GM19395 (cell line): Measurements from ENCODE around the gene PARN.
"Not testable (repeated sequence)": the region's sequence is repeated elsewhere in the genome, so short reads cannot be mapped to it uniquely, and the experiment has no call there.

Source experiments
- ATAC-seq: cut with Tn5 transposase; IDR thresholded peaks from one replicate; pipeline ENCODE4 v1.9.1; 2021; ENCODE audit warnings: mild to moderate bottlenecking, moderate library complexity; ENCODE audit not compliant: unreplicated experiment

PARN gene, protein sequence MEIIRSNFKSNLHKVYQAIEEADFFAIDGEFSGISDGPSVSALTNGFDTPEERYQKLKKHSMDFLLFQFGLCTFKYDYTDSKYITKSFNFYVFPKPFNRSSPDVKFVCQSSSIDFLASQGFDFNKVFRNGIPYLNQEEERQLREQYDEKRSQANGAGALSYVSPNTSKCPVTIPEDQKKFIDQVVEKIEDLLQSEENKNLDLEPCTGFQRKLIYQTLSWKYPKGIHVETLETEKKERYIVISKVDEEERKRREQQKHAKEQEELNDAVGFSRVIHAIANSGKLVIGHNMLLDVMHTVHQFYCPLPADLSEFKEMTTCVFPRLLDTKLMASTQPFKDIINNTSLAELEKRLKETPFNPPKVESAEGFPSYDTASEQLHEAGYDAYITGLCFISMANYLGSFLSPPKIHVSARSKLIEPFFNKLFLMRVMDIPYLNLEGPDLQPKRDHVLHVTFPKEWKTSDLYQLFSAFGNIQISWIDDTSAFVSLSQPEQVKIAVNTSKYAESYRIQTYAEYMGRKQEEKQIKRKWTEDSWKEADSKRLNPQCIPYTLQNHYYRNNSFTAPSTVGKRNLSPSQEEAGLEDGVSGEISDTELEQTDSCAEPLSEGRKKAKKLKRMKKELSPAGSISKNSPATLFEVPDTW

DNA sequence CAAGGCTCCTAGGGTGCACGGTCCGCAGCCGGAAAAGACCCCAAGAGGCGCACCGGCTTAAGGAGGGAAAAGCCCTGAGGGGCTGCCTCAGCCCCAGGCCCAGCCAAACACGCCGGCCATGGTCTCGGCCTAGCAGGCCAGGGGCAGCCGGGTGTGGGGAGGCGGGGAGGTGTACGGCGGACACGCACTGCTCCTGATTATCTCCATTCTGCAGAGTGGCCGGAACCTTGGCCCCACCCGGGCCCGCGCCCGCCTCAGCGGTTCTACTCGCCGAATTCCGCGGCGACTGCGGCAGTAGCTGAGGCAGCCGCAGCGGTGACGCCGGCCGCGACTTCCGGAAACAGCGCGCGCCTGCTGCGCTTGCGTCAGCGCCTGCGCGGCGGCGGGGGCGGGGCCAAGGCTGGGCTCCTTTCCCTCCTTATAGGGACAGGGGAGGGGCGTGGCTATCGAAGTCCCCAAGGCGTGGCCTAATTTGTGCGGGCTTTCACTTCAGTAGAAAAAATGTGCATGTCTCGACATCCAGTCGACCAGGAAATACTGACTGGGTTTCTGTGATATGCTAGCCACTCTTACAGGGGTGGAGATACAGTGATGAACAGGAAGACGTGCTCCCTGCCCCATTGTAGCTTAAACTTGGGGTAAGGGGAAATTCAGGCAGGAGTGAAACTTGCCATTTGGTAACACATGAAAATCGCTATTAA, at the start of gene PARN:
TSS of gene PARN (minus strand) at position 342 of the 701 bp plus-strand sequence. CDS start at position 207, 135 bp downstream.
- ATAC-seq, result peak; percentile 44

DNA sequence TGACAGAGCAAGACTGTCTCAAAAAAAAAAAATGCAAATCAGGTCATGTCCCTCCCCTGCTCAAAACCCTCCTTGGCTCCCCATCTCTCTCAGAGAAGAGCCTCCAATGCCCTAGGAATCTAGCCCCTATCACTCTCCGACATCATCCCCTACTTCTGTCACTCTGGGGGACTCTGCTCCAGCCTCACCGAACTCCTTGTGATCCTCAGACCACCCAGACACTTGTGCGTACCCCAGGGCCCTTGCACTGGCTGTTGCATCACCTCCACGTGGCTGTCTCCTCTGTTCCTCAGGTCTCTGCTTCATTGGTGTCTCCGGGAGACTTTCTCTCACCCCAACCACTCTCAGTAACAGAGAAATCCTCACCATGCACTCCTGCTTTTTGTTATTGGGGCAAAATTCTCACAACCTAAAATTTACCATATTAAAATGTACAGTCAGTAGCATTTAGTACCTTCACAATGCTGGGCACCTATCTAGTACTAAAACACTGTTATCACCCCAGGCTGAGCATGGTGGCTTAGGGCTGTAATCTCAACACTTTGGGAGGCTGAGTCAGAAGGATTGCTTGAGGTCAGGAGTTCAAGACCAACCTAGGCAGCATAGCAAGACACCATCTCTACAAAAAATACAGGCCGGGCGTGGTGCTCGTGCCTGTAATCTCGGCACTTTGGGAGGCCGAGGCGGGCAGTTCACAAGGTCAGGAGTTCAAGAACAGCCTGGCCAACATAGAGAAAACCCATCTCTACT, 48.9 kb upstream of the PARN start:
- ATAC-seq, result no peak

DNA sequence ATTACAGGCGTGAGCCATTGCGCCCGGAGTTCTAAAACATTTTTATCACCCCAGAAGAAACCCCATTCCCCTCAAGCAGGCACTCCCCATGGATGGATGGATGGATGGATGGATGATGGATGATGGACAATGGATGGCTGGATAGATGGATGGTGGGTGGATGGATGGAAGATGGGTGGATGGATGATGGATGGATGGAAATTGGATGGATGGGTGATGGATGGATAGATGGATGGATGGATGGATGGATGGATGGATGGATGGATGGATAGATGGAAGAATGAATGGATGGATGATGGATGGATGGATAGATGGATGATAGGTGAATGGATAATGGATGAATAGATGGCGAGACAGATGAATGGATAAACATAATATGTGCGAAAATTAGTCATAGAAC, 47.6 kb upstream of the PARN start:
- ATAC-seq, result no peak

DNA sequence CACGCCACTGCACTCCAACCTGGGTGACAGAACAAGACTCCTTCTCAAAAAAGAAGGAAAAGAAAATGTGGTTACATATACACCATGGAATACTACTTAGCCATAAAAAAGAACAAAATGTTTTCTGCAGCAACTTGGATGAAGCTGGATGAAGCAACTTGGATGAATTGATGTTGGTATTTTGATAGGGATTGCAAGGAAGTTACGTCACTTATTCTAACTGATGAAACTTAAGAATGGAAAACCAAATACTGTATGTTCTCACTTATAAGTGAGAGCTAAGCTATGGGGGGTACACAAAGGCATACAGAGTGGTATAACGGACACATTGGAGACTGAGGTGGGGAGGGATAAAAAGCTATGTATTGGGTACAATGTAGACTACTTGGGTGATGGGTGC, 46.6 kb upstream of the PARN start:
- ATAC-seq, result no peak

DNA sequence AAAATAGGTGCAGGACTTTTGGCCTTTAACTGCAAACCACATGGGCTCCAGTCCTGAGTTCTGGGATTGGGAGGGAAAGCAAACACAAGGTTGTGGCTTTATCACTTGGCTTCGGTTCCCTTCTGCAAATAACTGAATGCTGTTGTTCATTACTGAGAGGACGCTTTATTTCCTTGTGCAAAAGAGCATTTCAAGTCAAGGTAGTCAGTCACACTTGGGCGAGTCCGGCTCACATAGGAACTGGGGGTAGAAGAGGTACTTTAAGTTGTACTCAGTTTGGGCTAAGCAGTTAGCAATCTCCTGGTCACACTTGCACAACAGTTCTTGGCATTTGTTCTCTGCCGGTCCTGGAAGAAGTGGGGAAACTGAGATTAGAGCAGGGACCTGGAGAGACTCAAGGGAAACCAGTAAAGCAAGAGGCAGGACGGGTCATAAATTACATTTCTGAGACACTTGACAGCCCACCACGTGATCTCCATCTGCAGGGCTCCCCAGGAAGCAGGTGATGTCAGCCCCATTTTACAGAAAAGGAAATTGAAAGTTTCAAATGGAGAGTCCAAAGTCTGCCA, 42.4 kb upstream of the PARN start:
- ATAC-seq, result peak; percentile 68

DNA sequence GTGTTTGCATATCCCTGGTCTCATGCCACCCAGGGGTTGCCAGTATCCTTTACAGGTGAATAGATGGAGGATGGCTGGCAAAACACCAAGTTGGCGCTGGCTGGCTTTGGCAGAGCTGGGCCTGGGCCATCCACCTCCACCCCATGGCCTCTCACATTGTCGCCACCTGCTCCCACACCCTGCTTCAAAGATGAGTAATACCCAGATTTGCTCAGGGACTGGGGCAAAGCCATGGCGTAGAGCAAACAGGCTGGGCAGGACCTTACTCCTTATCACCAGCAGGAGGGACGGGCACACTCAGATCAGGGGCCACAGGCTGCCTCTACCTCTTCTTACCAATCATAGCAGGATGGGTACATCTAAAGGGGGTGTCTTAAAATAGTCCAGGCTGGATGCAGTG, 39.7 kb upstream of the PARN start:
- ATAC-seq, result no peak

DNA sequence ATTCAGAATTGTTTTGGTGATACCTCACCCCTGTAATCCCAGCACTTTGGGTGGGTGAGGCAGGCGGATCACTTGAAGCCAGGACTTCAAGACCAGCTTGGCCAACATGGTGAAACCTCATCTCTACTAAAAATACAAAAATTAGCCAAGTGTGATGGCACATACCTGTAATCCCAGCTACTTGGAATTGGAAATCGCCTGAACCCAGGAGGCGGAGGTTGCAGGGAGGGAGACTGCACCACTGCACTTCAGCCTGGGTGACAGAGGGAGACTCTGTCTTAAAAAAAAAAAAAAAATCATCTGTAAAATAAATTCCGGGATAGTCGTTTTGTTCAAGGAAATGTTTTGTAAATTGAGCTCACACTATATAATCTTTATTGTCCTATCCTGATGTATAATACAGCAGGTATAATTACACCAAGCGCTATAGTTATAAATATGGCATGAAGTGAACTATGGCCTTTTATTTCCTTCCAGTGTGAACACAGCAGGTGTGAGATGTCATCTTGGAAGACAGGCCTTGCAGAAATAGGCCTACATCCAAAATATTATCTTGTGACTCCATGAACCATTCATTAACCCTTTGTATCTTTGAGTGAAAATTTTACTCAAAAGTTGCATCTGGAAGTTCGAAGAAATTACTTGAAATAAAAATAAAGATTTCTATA, 38.6 kb upstream of the PARN start:
- ATAC-seq, result no peak

DNA sequence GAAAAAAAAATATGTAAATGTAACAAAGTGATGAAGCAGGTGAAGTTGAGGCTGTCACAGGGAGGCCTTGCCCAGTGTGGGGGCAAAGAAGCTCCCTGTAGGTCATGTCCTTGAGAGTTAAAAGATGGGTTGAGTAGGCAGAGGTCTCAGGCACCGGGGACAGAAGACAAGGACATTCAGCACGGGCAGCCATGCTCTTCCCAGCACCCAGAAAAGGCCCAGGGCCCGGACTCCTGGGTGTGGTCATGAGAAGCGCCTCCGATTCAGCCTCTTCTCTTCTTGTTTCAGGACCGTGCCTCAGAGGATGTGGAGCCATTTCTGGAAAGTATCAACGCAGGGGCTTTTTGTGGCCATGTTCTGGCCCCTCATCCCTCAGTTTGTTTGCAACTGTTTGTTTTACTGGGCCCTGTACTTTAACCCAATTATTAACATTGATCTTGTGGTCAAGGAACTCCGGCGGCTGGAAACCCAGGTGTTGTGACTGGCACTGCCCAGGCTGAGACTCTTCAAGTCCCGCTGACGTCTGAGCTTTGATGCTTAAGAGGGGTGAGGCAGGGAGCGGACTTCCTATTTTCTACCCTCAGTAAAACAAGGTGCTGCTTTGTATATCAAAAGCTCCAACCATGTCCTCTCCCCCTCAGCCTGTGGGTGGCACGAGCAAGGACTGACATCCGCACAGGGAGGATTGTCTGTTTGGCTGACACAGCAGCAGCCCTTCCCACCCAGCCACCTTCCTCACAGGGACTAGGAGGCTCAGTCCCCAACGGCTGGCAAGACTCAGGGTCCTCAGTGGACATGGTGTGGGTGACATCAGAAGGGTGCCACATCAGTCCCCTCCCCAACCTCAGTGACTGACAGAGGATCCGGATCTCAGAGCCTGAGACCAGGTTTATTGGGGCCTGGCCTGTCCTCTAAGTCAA, 37.5 kb upstream of the PARN start:
- ATAC-seq, result no peak

DNA sequence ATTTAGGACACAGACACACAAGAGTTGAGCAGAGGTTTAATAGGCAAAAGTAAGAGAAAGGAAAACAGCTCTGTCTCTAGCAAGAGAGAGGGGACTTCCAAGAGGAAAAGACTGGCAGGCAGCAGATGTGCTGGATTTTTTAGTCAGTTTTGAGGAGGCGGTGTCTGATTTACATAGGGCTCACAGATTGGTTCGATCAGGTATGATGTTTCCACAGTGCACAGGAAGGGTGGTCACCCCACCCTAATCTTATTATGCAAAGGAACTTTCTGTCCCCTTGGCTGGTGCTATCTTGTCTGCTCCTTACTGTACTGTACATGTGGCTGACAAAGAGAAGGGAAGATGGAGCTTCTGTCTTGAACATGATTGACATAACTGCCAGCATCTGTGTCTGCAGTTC, 28.0 kb upstream of the PARN start:
- ATAC-seq, result peak; percentile 63

DNA sequence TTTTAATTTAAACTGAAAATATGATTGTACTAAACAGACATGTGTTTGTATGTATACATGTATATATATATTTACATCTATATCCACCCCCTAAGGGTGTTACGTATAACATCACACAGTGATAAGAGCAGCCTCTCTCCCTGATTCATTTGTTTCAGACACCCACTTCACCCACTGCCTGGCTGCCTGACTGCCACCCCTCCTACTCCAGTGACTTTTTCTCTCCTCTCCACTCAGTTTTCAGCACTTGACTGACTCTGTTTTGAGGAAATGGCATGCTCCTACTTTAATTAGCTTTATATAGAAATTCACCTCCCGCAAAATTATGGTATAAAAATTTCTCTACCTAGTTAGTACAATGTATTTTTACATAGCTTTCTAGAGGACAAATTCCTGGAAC, 22.7 kb upstream of the PARN start:
- no peak for ATAC-seq

DNA sequence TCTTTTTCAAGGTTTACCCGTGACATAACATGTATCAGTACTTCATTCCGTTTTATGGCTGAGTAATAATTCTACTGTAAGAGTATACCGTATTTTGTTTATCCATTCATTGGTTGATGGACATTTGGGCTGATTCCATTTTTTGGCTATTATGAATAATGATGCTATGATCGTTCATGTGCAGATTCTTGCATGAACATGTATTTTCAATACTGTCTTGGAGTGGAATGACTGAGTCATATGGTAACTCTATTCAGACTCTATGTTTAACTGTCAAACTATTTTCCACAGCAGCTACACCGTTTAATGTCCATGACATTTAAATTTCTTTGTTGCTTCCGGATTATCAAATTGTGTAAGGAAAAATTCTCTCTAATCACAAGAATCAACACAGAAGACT, 20.6 kb upstream of the PARN start:
- no peak for ATAC-seq

DNA sequence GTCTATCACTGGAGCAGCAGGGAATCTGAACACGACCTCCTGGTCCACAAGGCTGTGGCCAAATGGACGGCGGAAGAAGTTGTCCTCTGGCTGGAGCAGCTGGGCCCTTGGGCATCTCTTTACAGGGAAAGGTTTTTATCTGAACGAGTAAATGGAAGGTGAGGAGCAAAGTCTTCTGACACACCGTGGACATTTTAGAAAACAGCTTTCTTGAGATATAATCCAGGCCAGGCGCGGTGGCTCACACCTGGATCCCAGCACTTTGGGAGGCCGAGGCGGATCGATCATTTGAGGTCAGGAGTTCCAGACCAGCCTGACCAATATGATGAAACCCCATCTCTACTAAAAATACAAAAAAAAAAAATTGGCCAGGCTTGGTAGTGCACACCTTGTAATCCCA, 19.8 kb upstream of the PARN start:
- ATAC-seq, result no peak

DNA sequence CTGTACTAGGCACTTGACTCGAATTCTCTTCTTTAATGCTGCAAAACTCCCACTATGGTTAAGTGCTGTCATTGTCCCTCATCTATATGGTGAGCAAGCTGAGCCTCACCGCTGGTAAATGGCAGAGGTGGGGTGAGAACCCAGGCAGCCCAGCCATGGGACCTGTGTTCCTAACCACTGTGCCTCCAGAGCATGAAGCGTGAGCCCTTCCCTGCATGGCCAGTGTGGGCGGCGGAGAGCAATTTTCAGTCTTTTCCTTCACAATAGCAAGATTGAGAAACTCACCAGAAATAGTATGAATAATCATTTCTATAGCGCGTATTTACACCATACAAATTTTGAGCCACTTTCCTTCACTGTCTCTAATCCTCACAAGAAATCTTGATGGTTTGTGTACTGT, 11.9 kb upstream of the PARN start:
- ATAC-seq, result no peak

DNA sequence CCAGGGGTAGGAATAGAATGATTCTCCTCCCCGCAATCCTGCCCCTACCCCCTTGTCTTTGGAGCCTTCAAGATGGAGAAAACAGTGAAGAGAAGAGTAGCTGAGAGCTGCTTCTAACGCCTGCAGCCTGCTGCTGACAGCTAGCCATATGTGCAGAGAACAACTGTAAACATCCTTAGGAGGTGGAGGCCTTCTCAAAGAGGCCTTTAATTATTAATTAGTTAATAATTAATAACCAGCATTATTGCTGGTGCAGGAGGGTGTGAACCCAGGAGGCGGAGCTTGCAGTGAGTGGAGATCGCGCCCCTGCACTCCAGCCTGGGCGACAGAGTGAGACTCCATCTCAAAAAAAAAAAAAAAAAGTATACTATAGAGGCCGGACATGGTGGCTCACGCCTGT, 11.1 kb upstream of the PARN start:
- ATAC-seq, result no peak

DNA sequence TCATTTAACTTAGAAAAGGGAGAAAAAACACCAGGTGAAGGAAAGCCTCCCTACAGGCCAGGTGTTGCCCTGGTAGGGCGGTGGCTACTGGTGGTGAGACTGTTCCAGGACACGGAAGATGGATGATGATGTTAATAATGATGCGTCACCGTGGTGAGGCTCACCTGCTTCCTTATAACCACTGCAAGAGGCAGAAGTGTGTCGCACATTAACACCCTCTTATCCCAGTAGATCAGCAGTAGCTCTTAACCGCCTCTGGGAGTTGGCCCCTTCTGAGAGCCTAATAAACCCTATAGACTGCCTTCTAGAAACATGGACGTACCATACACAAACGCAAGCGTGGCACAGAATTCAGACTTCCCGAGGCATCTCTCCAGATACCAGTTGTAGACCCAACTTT, 10.5 kb upstream of the PARN start:
- ATAC-seq, result no peak

DNA sequence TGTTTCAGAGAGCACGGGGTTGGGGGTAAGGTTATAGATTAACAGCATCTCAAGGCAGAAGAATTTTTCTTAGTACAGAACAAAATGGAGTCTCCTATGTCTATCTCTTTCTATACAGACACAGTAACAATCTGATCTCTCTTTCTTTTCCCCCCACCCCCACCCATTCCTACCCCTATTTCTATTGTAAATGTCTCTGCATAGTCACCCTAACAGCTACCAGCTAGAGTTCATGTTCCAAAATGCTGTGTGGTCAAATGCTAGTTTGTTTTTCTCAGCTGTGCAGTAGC, 6.8 kb upstream of the PARN start:
- not testable (repeated sequence) for ATAC-seq

DNA sequence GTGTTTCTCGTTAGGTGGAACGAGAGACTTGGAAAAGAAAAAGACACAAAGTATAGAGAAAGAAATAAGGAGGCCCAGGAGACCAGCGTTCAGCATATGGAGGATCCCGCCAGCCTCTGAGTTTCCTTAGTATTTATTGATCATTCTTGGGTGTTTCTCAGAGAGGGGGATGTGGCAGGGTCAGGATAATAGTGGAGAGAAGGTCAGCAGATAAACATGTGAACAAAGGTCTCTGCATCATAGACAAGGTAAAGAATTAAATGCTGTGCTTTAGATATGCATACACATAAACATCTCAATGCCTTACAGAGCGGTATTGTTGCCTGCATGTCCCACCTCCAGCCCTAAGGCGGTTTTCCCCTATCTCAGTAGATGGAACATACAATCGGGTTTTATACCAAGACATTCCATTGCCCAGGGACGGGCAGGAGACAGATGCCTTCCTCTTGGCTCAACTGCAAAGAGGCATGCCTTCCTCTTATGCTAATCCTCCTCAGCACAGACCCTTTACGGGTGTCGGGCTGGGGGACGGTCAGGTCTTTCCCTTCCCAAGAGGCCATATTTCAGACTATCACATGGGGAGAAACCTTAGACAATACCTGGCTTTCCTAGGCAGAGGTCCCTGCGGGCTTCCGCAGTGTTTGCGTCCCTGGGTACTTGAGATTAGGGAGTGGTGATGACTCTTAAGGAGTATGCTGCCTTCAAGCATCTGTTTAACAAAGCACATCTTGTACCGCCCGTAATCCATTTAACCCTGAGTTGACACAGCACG, 6.3 kb upstream of the PARN start:
- ATAC-seq, result not testable (repeated sequence)

DNA sequence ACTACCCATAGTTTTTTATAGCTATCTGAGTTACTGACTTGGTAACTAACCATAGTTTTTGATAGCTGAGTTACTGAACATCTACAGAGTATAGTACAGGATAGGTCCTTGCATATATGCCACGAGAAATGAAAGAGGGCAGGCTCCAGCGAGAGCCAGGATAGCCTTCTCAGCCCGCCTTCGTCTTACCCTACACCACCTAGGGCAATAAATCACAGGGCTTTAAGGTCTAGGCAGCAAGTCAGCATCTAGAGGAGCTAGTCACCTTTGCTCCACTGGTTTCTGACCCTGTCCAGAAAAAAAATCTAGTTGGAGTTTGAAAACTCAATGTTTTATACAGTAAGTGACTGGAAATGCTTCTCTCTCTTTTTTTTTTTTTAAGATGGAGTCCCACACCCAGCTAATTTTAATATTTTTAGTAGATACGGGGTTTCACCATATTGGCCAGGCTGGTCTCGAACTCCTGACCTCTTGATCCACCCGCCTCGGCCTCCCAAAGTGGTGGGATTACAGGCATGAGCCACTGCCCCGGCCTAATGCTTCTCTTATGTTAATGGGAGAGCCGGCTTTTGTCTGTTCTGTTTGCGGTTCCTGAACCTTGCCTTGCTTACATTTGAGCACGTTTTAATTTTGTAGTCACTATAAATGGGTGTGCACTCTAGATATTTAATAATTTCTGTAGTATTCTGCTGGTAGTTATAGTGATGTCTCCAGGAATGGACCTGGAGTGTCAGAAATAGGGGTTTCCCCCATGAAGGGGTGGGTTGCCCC, 5.5 kb upstream of the PARN start:
- no peak for ATAC-seq
